ENCODE data around the gene LONP2.
A peak's percentile ranks its signal among the peaks of the same experiment; 100 is the strongest.

The LONP2 gene

DNA sequence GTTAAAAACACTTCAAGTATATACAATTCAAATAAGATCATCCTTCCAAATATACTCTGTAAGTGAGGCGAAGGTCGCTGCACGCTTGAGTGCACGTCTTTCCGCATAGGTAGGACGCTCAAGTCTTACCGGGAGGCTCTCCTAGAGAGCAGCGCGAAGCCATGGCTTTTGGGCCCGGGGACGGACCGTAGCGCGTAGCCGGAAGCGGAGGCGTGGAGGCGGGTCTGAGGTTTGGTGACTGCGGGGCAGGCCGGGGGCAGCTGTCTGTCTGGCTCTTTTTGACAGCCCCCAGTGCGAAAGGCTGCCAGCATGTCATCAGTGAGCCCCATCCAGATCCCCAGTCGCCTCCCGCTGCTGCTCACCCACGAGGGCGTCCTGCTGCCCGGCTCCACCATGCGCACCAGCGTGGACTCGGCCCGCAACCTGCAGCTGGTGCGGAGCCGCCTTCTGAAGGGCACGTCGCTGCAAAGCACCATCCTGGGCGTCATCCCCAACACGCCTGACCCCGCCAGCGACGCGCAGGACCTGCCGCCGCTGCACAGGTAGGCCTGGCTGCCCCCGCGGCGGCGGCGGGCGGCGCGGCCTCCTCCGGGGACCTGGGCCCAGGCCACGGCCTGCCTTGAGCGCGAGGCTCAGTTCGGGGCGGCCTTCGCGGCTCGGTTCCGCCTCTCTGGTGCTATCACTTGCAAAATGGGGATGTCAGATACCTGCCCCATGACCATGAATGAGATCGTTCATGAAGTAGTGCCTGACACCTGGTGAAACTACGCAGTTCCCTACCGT lies at the start of gene LONP2:
LONP2 (plus strand) TSS at position 221 of the 783 bp plus-strand sequence; CDS start at position 310, 89 bp downstream.
- peak; percentile 87 for DNase-seq (ENCODE audit: low spot score)

DNA sequence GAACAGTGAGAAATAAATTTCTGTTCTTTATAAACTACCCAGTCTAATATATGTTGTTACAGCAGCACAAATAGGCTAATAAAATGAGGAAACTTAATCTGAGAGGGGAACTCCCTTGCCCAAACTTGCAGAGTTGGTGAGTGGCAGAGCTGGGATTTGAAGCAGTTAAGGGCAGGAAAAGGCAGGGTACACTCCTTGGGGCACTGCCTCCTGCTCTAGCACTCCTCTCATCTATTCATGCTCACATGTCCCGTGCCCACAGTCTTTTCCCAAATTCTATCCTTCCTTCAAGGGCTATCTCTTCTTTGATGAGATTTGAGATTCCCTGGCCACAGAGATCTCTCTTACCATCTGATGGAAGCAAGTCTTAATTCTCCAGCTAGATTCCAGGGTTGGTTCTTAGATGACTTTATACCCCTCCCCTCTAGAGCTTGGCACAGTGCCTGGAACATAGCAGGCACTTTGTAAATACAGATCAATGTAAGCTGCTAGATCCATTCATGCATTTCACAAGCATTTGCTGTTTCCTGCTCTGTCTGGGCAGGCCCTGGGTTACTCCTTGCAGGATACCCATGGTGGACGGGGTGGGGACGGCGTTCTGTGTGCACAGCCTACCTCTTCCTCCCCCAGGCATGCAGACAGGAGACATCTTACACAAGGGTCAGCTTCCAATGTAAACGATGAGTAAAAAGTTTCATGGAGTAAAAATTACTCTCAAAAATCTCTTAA lies 49.1 kb upstream of the LONP2 start:
- DNase-seq (ENCODE audit: low spot score), result no peak

DNA sequence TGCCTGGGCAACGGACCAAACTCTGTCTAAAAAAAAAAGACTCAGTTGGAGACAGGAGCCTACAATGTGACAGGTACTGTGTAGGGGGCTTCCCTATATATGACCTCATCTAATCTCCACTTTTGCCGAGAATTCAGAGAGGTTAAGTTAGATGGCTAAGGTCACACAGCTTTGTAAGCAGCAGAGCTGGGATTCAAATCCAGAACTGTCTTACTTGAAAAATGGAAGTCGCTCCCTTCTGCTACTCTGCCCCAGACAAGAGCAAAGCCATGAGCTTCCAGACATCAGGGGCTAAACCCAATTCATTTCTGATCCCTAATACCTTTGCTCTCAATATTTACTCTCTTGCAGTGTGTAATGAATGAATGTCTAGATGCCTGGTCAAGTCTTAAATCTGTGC lies 46.8 kb upstream of the LONP2 start:
- DNase-seq (ENCODE audit: low spot score), result no peak

DNA sequence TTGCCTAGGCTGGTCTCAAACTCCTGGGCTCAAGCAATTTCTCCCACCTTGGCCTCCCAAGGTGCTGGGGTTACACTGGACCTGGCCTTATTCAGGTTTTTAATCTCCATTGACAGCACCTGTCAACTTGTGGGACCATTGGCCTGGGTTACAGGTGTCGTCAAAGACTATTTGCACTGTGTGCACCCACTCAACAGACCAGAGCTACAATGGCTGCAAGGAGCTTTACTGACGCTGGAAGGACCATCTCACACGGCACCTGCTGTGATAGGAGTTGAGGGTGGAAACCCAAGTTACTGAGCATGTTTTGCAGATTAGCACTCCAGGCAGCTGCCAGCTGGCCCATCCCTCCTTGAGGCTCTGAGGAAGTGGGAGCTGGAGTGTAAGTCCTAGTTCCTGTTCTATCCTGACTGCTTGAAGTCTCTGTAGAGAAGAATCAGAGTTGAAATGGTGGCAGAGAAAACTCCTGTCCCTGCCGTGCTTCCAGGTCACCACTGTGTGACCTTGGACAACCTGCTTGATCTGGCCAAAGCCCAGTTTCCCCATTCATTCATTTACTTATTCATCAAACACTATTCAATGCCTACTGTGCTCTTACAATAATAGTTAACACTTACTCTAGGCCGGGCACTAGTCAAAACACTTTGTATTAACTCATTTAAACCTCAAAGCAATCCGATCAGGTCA lies 42.4 kb upstream of the LONP2 start:
- no peak for DNase-seq (ENCODE audit: low spot score)

- DNase-seq (ENCODE audit: low spot score), result no peak
Measured at GRCh38 chr16:48203974-48204824, 39.9 kb upstream of the LONP2 start.

- no peak for DNase-seq (ENCODE audit: low spot score)
Measured at GRCh38 chr16:48204825-48205151, 39.3 kb upstream of the LONP2 start.

GRCh38 chr16:48206594-48207242 lies 37.4 kb upstream of the LONP2 start:
- DNase-seq (ENCODE audit: low spot score), result no peak

- DNase-seq (ENCODE audit: low spot score), result no peak
Measured at GRCh38 chr16:48210747-48211146, 33.4 kb upstream of the LONP2 start.

DNA sequence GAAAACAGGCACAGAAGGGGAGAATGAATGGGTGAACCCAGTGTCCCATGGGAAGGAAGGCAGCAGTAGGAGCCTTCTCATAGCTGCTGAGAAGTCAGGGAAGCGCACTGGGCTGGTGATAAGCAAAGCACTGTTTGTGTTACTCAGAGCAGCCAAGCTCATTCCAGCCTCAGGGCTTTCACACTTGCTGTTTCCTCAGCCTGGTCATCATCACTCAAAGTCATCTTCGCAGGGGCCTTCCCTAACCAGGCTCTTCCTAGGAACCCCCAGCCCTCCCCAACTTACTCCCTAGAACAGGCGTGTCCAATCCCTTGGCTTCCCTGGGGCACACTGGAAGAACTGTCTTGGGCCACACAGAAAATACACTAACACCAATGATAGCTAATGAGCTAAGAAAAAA lies 32.1 kb upstream of the LONP2 start:
- DNase-seq (ENCODE audit: low spot score), result no peak

GRCh38 chr16:48215738-48216137 lies 28.4 kb upstream of the LONP2 start:
- no peak for DNase-seq (ENCODE audit: low spot score)

DNA sequence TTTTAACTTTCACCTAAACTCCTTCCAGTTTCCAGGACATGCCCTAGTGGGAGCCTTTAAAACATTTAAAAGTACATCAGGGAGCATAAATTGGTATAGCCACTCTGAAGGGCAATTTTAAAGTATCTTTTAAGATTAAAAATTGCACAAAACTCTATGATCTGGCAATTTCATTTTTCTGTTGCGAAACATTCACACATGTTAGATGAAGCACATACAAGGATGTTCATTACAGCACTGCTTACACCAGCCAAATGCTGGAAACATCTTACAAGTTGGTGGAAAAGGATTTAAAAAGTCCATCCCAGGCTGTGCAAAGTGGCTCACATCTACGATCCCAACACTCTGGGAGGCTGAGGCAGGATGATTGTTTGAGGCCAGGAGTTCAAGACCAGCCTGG lies 26.4 kb upstream of the LONP2 start:
- no peak for DNase-seq (ENCODE audit: low spot score)

DNA sequence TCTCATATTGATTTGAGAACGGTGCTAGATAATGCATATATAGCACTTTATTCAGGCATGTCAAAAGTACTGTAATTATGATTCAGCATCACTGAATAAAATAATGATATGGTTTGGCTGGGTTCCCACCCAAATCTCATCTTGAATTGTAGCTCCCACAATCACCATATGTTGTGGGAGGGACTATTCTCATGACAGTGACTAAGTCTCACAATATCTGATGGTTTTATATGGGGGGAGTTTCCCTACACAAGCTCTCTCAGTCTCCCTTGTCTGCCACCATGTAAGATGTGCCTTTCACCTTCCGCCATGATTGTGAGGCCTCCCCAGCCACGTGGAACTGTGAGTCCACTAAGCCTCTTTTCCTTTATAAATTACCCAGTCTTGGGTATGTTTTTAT lies 25.6 kb upstream of the LONP2 start:
- DNase-seq (ENCODE audit: low spot score), result no peak

GRCh38 chr16:48220891-48221290 lies 23.2 kb upstream of the LONP2 start:
- no peak for DNase-seq (ENCODE audit: low spot score)

GRCh38 chr16:48223490-48223889 lies 20.6 kb upstream of the LONP2 start:
- DNase-seq (ENCODE audit: low spot score), result no peak

- DNase-seq (ENCODE audit: low spot score), result no peak
Measured at GRCh38 chr16:48225456-48225855, 18.6 kb upstream of the LONP2 start.

- DNase-seq (ENCODE audit: low spot score), result peak; percentile 60
Measured at GRCh38 chr16:48231727-48232492, 12.2 kb upstream of the LONP2 start.

DNA sequence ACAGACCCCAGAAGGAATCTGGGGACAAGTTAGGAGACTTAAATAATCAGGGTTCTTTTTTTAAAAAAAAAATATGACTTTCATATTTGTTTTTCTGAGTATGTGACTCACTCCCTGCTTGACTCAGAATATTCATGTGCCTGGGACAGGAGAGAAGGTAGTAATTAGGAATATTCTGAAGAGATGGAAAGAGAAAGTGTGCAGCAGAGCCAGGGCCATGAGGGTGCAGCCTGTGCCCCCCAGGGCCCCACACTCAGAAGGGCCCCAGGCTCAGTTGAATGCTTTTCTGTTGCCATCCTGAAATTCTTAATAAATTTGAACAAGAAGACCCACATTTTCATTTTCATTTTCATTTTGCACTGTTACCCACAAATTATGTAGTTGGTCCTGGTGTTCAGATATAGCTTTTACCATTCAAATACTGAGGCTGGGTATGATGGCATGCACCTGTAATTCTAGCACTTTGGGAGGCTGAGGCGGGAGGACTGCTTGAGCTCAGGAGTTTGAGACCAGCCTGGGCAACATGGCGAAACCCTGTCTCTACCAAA lies 11.5 kb upstream of the LONP2 start:
- no peak for DNase-seq (ENCODE audit: low spot score)

- DNase-seq (ENCODE audit: low spot score), result no peak
Measured at GRCh38 chr16:48234630-48235029, 9.5 kb upstream of the LONP2 start.

DNA sequence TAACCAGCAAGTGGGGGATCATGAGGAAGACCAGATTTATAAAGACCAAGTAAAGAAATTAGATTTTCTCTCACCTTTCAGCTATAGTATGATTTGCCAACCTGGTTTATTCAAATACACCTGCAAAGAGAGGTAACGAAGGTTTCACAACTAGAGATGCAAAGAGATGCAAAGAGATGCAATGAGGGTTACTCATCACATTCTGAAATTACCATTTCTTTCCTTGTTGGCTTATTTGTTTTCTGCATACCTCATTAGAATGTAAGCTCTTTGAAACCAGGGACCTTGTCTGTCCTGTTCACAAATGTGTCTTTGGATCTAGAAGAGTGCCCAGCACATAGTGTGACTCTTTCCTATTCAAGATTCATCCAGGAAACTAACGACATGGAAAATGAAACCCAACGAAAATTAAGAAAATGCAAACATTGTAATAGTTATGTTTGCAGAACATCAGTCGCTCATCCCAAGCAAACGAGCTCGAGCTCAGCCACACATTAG lies 9.0 kb upstream of the LONP2 start:
- no peak for DNase-seq (ENCODE audit: low spot score)

- no peak for DNase-seq (ENCODE audit: low spot score)
Measured at GRCh38 chr16:48235556-48236136, 8.5 kb upstream of the LONP2 start.

Measured in NAMALWA (cell line).